HG03025 (cell line): ENCODE results near the gene NPM3.

Experiments
- ATAC-seq: cut with Tn5 transposase; IDR thresholded peaks from one replicate; pipeline ENCODE4 v1.9.1; 2021; ENCODE audit warnings: mild to moderate bottlenecking, moderate library complexity; ENCODE audit not compliant: unreplicated experiment, low FRiP score

Gene NPM3

GRCh38 chr10:101762736-101763135 is 20.5 kb downstream of the NPM3 start:
- no peak for ATAC-seq

GRCh38 chr10:101761226-101761625 is 22.0 kb downstream of the NPM3 start:
- no peak for ATAC-seq

DNA sequence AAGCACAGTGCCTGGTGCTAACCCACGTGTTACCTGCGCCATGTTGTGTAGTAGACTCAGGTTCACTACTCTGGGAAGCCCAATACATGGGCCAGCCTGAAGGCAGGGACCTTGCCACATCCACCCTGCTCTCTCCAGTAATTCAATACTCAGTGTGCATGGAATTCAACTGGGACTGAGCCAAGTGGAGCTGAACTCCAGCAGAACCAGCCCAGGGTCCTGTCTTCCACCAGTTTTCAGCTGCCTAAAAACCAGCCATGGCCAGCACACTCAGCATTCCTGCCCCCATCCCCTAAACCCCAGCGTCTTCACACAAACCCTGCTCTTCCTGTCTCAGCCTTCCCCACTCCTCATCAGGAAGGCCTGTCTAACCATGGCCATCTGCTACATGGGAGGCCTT is 22.7 kb downstream of the NPM3 start:
- ATAC-seq = no peak

DNA sequence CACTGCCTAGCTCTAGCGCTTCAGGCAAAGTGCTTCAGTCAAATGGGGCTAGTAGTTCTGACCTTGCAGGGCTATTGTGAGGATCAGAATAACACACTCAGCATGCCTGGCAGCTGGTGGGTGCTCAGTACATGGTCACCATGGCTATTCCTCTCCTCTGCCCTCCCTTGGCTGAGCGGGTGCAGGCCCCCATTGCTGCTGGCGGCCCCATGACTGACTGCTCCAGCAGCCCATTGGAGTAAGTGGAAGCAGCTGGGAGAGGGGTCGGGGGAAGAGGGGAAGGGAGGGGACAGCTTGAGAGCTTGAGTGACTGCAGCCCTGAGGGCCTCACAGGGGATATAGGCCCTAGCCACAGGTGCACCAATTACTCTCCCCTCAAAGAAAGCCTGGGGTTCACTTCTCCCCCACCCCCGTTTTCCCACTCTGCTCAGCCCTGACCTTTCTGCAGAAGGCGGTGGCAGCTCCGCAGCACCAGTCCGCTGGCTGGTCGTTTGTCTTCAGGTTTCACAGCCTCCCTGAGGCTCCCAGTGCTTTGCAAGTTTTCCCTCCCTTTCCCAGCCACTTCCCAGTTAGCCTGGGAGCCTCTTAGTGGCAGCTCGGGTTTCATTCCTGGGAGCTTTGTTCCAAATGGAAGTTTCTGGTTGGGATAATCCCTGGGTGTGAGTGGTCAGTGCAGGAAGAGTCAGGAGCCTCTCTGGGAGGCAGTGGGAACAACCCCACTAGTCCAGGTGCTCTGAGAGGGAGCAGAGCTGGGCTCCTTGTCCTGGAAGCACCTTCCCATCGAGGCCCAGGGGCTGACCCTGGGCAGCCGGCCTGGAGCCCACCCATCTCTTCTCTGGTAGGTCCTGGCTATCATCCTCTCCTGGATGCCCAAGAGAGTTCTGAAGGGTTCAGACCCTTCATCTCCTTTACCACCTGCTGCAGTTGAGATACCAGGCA is 23.7 kb downstream of the NPM3 start:
- no peak for ATAC-seq

DNA sequence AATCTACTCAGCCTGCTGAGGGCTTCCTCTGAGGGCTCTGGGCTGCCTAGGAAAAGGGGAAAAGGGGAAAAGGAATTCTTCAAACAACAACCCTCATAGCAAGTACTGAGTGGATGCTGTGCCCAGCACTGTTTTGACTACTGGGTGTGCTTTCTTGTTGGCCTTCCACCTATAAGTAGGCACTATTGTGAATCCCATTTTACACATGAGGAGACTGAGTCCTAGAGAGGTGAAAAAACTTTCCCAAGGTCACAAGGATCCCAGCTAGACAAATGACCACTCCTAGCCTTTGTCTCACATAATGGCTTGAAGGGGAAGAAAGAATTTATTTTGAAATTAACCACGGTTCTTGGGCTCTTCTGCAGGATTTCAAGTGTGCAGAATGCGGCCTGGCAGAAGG is 24.4 kb downstream of the NPM3 start:
- ATAC-seq = no peak

GRCh38 chr10:101752241-101752640 is 31.0 kb downstream of the NPM3 start:
- no peak for ATAC-seq

DNA sequence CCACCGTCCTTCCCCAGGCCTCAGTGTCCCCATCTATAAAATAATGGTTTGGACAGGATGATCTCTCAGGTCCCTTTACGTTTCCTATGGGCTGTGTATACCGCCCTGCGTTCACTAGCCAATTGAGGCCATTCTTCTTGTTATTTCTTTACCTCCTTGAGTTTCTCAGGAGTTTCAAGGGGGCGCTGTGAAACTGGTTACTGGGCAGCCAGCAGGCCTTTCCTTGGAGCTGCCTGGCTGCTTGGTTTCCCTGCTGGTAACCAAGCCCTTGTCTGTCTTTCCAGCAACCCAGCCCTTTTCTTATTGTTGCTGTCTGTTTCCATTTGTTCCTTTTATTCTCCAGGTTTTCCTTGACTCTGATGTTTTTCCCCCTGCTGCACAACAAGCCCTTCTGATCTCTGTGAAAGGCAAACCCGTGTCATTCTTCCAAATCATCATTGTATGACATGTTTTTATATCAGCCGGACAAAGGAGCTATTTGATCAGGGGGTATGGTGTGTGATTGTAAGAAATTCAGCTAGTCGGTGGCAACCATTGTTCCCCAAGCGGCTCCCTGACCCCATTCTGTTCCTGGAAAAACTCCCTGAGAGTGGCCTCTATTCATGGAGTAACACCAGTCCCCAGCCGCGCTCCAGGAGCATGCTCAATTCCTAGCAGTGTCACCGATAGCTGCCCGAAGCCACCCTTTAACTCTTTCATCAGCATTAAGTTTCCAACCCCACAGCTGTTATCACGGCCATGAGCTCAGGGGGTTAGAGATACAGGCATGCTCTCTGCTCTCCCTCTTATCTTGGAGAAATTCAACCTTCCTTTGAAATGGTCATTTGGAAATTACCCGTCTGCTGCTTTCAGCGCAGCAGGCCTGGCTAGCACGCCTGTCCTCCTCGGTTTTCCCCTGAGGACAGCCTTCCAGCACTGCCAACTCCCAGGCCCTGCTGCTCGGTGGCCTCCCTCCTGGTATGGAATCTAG is 33.9 kb downstream of the NPM3 start:
- ATAC-seq = no peak

- ATAC-seq = no peak
These were observed 34.8 kb downstream of the NPM3 start for GRCh38 chr10:101748496-101748895.

- ATAC-seq = no peak
These were observed 38.1 kb downstream of the NPM3 start for GRCh38 chr10:101745074-101745696.

DNA sequence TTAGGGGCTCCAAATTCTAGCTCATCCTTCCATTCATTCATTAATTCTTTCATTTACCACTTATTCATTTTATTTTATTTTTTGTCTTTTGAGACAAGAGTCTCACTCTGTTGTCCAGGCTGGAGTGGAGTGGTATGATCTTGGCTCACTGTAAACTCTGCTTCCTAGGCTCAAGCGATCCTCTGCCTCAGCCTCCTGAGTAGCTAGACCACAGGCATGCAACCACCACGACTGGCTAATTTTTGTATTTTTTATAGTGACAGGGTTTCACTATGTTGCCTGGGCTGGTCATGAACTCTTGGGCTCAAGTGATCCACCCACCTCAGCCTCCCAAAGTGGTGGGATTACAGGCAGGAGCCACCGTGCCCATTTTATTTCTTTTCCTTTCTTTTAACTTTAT is 39.0 kb downstream of the NPM3 start:
- no peak for ATAC-seq

DNA sequence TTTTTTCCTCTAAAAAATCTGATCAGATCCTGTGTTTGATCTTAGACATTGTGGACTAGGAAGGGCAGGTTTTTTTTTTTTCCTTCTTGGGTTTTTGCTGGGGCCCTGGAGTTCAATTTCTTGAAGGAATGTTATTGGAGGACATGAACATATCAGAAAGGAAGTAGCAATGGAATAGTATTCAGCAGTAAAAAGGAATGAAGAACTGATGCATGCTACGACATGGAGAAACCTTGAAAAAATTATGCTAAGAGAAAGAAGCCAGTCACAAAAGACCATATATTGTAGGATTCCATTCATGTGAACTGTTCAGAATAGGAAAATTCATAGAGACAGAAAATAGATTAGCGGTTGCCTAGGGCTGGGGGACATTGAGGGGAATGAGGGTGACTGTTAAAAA is 41.3 kb downstream of the NPM3 start:
- no peak for ATAC-seq

DNA sequence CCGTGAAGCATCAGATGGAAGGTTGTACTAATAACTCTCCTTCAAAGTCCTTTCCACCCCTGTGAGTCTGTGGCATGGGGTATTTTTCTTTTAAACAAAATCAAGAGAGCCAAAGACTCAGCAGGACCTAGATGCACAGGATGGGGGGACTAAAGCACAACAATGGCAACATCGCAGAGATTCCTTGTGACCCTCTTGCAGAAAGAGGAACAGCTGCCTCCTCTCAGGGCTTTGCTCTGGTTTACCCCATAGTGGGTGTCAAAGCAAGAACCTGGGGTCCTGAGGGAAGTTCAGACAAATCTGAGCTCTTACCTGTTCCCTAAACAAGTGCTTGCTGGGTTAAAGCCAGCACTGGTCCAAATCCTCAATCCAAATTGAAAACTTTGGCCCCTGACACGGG is 46.6 kb downstream of the NPM3 start:
- no peak for ATAC-seq

DNA sequence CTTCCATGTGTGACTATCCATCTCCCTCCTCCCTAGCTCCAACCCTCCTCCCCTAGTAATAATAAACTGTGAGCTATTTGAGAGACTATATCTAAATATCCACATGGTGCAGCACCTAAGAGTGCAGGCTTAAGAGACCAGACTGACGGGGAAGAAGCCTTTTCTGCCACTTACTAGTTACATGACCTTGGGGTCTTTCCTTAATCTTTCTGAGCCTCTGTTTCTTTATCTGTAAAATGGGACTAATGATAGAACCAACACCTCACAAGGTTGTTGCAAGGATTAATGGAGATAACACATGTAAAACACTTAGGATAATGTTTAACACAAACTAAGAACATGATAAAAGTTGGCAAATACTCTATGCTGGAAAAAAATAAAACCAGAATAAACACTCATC is 51.1 kb downstream of the NPM3 start:
- ATAC-seq = no peak
